Lower leg skin (tissue), 3 donors: ENCODE data around the gene ZNF862.

ENCODE experiments used
- POLR2A ChIP-seq, 2 donors: fragments of 450-650 bp; IDR thresholded peaks; one replicate each; pipeline ENCODE4 v1.6.1; 2016 to 2017; ENCODE audit warnings: antibody characterized with exemption in 2 of 2, mild to moderate bottlenecking in 1 of 2, moderate library complexity in 1 of 2
- TF ChIP-seq, protein P1 (sequence below), 3 donors: fragments of 450-650 bp; IDR thresholded peaks; one replicate each; pipeline ENCODE4 v1.5.1; 2016; ENCODE audit warnings: antibody characterized with exemption in 3 of 3, mild to moderate bottlenecking in 3 of 3, moderate library complexity in 2 of 3

DNA sequence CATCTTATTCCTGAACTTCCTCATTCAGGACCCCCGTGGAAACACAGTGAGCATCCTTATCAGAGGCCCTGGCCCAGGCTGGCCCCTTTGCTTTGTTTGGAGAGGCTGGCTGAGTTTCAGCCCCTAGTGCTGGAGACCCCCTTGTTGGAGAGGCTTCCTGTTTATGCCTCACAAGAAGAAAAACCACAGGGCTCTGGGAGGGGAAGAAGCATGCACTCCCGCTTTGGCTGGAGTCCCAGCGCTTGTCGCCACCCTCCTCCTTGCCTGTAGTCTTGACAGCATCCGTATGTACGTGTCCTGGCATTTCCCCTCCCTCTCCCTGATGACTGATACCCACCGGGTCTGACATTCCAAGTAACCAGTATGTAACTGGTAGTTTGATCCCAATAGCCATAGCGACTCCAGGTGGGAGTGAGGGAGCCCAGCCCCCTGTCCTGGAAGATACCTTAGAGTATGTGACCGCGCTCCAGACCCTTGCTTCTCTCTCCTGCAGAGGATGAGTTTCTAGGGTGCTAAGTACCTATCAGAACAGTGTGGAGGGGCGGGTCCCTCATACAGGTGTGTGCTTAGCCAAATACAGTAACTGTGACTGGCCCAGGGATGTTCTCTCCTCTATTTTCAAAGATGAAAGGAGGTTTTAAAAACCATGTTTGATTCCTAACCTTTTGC lies 28.7 kb downstream of the ZNF862 start:
- TF ChIP-seq, protein P1, sequence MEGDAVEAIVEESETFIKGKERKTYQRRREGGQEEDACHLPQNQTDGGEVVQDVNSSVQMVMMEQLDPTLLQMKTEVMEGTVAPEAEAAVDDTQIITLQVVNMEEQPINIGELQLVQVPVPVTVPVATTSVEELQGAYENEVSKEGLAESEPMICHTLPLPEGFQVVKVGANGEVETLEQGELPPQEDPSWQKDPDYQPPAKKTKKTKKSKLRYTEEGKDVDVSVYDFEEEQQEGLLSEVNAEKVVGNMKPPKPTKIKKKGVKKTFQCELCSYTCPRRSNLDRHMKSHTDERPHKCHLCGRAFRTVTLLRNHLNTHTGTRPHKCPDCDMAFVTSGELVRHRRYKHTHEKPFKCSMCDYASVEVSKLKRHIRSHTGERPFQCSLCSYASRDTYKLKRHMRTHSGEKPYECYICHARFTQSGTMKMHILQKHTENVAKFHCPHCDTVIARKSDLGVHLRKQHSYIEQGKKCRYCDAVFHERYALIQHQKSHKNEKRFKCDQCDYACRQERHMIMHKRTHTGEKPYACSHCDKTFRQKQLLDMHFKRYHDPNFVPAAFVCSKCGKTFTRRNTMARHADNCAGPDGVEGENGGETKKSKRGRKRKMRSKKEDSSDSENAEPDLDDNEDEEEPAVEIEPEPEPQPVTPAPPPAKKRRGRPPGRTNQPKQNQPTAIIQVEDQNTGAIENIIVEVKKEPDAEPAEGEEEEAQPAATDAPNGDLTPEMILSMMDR (IDR thresholded peaks at IDR 0.05): no peak
- no peak for TF ChIP-seq POLR2A (IDR thresholded peaks at IDR 0.05)
